ENCODE measurements around the gene MDFIC2. TPM values are rescaled to one million over a fixed set of nuclear protein-coding genes. Genes with fewer than 3 reads are reported as not detected.
A peak's percentile ranks its signal among the peaks of the same experiment; 100 is the strongest.

The MDFIC2 gene
- total RNA-seq, 1 experiment from 2014 or later = not detected

DNA sequence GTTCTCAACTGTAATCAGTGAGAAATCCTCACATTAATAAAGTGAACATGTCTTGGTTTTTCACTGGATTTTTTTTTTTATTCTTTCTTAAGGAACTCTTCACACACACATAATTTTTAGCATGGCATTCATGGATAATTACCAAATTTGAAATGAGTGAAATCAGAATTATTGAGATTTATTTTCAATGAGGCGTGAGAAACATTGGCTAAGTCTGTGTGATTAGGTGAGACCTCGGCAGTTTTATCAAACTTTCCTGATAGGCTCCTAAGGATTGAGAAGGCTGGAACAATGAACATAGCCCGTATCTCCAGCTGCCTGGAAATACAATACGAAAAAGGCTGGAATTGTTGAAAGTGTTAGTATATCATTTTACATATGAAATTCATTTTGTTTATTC lies 35.5 kb downstream of the MDFIC2 start:
- DNase-seq = no peak
- no TSS peak for BruUV-seq (replicated peaks)
- peaks cover 5% of the 10 kb centered on the region for H3K9me3 Mint-ChIP-seq (ENCODE audit: low read depth, unreplicated experiment)
- H3K36me3 Mint-ChIP-seq (ENCODE audit: insufficient read depth, unreplicated experiment) = no peaks in the 10 kb centered on the region
- no peak overlapping the region for H3K27ac Mint-ChIP-seq (ENCODE audit: unreplicated experiment)
- TF ChIP-seq, protein P1, sequence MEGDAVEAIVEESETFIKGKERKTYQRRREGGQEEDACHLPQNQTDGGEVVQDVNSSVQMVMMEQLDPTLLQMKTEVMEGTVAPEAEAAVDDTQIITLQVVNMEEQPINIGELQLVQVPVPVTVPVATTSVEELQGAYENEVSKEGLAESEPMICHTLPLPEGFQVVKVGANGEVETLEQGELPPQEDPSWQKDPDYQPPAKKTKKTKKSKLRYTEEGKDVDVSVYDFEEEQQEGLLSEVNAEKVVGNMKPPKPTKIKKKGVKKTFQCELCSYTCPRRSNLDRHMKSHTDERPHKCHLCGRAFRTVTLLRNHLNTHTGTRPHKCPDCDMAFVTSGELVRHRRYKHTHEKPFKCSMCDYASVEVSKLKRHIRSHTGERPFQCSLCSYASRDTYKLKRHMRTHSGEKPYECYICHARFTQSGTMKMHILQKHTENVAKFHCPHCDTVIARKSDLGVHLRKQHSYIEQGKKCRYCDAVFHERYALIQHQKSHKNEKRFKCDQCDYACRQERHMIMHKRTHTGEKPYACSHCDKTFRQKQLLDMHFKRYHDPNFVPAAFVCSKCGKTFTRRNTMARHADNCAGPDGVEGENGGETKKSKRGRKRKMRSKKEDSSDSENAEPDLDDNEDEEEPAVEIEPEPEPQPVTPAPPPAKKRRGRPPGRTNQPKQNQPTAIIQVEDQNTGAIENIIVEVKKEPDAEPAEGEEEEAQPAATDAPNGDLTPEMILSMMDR (IDR thresholded peaks at IDR 0.05; ENCODE audit: unreplicated experiment) = no peak
- intact Hi-C loops (cut with micrococcal nuclease; ENCODE audit: unreplicated experiment) = no loop called here
- CTCF ChIA-PET = no interaction called here
- no peaks in the 10 kb centered on the region for H3K27me3 Mint-ChIP-seq (ENCODE audit: unreplicated experiment)
- no peak overlapping the region for H3K4me3 Mint-ChIP-seq (ENCODE audit: low read depth, unreplicated experiment)
- H3K4me1 Mint-ChIP-seq (ENCODE audit: low read depth, unreplicated experiment) = peaks cover 26% of the 10 kb centered on the region

DNA sequence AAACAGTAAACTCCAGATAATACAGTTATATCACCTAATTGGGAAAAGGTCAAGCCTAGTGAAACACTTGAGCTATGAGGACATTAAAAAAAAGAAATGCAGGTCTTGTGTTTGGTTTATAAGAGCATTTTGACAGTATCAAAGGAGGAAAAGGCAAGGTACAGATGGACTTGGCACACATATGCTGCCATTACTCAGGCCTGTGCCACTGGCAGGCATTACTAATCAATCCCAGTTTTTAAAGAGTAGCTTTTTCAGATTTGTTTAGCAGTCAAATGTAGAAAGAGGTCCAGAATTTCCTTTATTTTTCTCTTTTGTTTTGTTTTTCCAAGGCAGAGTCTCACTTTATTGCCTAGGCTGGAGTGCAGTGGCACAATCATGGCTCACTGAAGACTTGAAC lies 38.9 kb downstream of the MDFIC2 start:
- intact Hi-C loops (cut with micrococcal nuclease; ENCODE audit: unreplicated experiment) = no loop called here
- no TSS peak for BruUV-seq (replicated peaks)
- Mint-ChIP-seq H3K9me3 (ENCODE audit: low read depth, unreplicated experiment) (no peaks in the 10 kb centered on the region), H3K4me1 (ENCODE audit: low read depth, unreplicated experiment) (no peaks in the 10 kb centered on the region), H3K36me3 (ENCODE audit: insufficient read depth, unreplicated experiment) (no peaks in the 10 kb centered on the region), H3K27ac (ENCODE audit: unreplicated experiment) (no peak overlapping the region), H3K4me3 (ENCODE audit: low read depth, unreplicated experiment) (no peak overlapping the region), H3K27me3 (ENCODE audit: unreplicated experiment) (no peaks in the 10 kb centered on the region)
- CTCF ChIA-PET = no interaction called here
- no peak for DNase-seq
- TF ChIP-seq, protein P1 (IDR thresholded peaks at IDR 0.05; ENCODE audit: unreplicated experiment) = no peak

DNA sequence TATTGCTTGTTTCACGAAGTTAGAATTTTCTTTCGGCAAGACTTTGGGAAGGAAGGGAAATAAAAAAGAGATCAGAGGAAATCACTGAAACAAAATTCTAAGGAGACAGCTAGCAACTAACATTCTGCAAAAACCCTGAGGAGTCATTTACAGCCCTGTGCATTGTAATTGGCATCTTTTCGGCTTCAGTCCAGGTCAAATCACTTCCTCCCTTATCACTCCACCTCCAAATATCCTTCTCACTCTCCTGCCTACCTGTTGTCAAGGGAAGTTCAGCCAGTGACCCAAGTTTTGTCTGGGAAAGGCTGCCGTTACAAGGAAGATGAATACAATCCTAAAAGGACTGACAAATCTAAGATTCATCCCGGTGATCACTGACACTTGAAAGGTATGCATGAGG lies 39.6 kb downstream of the MDFIC2 start:
- CTCF ChIA-PET = no interaction called here
- Mint-ChIP-seq H3K4me1 (ENCODE audit: low read depth, unreplicated experiment) (no peaks in the 10 kb centered on the region), H3K4me3 (ENCODE audit: low read depth, unreplicated experiment) (no peak overlapping the region), H3K27ac (ENCODE audit: unreplicated experiment) (no peak overlapping the region), H3K27me3 (ENCODE audit: unreplicated experiment) (no peaks in the 10 kb centered on the region), H3K36me3 (ENCODE audit: insufficient read depth, unreplicated experiment) (no peaks in the 10 kb centered on the region), H3K9me3 (ENCODE audit: low read depth, unreplicated experiment) (no peaks in the 10 kb centered on the region)
- no peak for DNase-seq
- BruUV-seq (replicated peaks) = no TSS peak
- TF ChIP-seq, protein P1 (IDR thresholded peaks at IDR 0.05; ENCODE audit: unreplicated experiment) = no peak
- intact Hi-C loops (cut with micrococcal nuclease; ENCODE audit: unreplicated experiment) = no loop called here

DNA sequence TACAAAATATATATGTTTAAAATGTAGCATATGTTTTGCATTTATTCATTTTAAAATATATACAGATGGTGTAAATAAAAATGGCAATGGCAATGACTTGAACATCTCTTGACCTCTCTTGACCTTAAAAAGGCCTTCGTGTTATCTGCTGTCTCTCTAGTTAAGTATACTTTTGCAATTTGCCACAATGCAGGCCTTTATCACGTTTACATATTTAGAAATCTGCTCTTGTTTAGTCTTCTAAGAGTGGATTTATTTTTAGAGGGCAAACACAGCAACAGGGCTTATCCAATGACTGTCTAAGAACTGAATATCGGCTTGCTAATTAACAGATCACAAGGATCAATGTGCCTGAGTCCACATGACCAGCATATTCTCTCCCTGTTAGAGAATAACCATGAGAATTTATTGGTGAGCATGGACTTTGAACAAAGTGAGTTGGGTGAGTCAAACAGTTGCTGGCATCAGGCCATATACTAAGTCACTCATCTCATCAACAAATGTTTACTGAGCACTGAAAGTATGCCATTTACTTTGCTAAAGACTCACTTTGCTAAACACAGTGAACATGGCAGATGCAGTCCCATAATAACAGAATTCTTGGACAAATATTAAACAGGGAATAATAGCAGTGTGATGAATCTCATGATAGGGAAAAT lies 48.2 kb downstream of the MDFIC2 start:
- H3K27me3 Mint-ChIP-seq (ENCODE audit: unreplicated experiment) = no peaks in the 10 kb centered on the region

More for the DNA sequence above, 48.2 kb downstream of the MDFIC2 start:
- TF ChIP-seq, protein P1 (IDR thresholded peaks at IDR 0.05; ENCODE audit: unreplicated experiment) = no peak
- CTCF ChIA-PET = no interaction called here
- peak; percentile 66 for DNase-seq
- Mint-ChIP-seq H3K9me3 (ENCODE audit: low read depth, unreplicated experiment) (peaks cover 2% of the 10 kb centered on the region), H3K4me3 (ENCODE audit: low read depth, unreplicated experiment) (peak overlapping the region; percentile 60), H3K4me1 (ENCODE audit: low read depth, unreplicated experiment) (peaks cover 52% of the 10 kb centered on the region), H3K27ac (ENCODE audit: unreplicated experiment) (peak overlapping the region; percentile 97), H3K36me3 (ENCODE audit: insufficient read depth, unreplicated experiment) (peaks cover 10% of the 10 kb centered on the region)
- BruUV-seq (replicated peaks) = no TSS peak
- intact Hi-C loops (cut with micrococcal nuclease; ENCODE audit: unreplicated experiment) = loop anchor here (5.0 kb wide), 1 partner anchor 127 kb away; no protein-coding TSS in a partner anchor
